Gastroesophageal sphincter (tissue), 3 donors: ENCODE results near the gene IL19.

Experiments
- CTCF ChIP-seq, 4 experiments: fragments of 200-600 bp in 2 of 4; fragments of 450-650 bp in 2 of 4; sonication (generic) in 1 of 4; IDR thresholded peaks; one replicate each; pipeline ENCODE4 v1.5.1; 2017 to 2019; ENCODE audit warnings: antibody characterized with exemption in 4 of 4, mild to moderate bottlenecking in 2 of 4, moderate library complexity in 2 of 4
- POLR2A ChIP-seq, 2 donors: fragments of 450-650 bp; IDR thresholded peaks; one replicate each; pipeline ENCODE4 v1.6.1; 2017; ENCODE audit warnings: antibody characterized with exemption in 2 of 2, mild to moderate bottlenecking in 2 of 2, moderate library complexity in 1 of 2
- POLR2AphosphoS5 ChIP-seq: sonication (generic); formaldehyde crosslinking; IDR thresholded peaks from one replicate; pipeline ENCODE4 v1.6.1; 2017; ENCODE audit warnings: antibody characterized with exemption

- TF ChIP-seq POLR2A (IDR thresholded peaks at IDR 0.05), result no peak
- TF ChIP-seq CTCF (IDR thresholded peaks at IDR 0.05), result no peak
- TF ChIP-seq POLR2AphosphoS5, result no peak
Observed at GRCh38 chr1:206867716-206868115, 97.1 kb downstream of the IL19 start.
